NCI-H748 treated with DMSO at 0.1 percent for 48 hours (cell line): ENCODE results near the gene MYBL2.
A peak's percentile ranks its signal among the peaks of the same experiment; 100 is the strongest.
"Not testable (repeated sequence)": the region's sequence is repeated elsewhere in the genome, so short reads cannot be mapped to it uniquely, and the experiment has no call there.

ENCODE experiments used
- DNase-seq: peaks from one replicate; lab custom pipeline; 2025; lab: John Stamatoyannopoulos, UW

The MYBL2 gene

DNA sequence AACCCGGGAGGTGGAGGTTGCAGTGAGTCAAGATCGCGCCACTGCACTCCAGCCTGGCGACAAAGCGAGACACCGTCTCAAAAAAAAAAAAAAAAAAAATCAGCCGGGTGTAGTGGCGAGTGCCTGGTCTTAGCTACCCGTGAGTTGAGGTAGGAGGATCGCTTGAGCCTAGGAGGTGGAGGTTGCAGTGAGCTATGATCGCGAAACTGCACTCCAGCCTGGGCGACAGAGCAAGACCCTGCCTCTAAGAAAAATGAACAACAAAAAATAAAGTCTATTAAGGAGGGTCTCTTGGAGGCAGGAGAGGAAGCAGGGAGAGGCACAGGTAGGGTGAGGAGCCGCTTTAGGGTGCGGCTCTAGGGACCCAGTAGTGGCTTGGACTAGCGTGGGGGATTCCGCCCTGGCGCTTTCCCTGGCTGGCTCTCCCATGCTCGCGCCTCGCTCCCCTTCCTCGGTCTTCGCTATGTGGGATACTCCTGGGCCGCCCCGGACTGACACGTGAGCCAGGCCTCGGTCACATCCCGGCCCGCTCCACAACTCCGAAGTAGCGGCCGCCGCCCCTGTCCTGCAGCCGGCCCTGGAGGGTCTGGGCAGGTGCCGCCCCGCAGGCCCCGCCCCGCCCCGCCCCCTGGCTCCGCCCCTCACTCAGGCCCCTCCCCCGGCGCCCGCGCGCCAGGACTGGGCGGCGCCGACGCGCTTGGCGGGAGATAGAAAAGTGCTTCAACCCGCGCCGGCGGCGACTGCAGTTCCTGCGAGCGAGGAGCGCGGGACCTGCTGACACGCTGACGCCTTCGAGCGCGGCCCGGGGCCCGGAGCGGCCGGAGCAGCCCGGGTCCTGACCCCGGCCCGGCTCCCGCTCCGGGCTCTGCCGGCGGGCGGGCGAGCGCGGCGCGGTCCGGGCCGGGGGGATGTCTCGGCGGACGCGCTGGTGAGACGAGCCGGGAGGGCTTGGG lies at the start of gene MYBL2:
MYBL2 (plus strand) TSS at position 739 of the 953 bp plus-strand sequence; CDS start at position 909, 170 bp downstream.
- DNase-seq, result peak; percentile 29

DNA sequence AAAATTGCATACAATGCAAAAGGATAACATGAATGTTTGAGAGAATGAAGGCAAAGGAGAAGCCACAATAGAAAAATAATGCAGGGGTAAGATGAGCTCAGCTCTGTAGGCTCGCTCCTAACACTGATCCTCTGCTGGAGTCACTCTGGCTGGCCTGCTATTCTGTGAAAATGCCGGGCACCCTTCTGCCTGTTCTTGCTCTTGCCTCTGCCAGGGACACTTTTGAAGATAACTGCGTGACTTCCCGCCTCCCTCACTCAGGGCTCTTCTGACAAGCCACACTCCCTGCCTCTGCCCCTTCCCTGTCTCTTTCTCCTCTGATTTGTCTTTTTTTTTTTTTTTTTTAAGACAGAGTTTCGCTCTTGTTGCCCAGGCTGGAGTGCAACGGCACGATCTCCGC lies 35.3 kb upstream of the MYBL2 start:
- DNase-seq, result no peak

DNA sequence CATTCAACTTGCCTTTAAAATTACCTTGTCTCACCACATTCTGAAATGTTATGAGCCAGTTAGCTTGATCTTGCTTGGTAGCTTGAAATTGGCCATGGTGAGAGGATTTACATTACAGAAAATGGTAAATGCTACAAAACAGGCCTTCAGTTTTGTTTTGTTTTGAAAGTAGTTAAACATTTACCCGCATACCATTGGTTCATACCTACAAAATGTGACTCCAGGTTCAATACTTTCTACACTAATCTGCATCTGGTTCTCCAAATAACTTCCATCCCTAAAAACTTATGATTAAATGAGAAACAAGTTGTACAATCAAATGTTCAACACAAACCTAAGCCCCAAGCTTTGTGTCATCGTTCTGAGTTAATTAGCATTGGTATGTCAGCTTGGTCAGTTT lies 30.5 kb upstream of the MYBL2 start:
- DNase-seq, result no peak

DNA sequence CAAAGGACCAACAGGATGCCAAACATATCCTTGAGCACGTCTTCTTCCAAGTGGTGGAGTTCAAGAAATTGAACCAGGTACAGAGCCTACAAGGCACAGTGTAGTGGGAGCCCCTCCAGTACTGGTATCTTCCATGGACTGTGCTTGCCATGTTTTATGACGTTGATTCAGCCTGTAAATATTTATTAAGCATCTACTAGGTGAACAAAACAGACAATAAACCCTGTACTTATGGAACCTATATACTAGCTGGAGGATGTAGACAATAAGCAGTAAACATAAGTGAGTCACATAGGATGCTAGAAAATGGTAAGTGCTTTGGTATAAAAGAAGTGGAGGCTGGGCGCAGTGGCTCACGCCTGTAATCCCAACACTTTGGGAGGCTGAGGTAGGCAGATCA lies 24.4 kb upstream of the MYBL2 start:
- DNase-seq, result no peak

DNA sequence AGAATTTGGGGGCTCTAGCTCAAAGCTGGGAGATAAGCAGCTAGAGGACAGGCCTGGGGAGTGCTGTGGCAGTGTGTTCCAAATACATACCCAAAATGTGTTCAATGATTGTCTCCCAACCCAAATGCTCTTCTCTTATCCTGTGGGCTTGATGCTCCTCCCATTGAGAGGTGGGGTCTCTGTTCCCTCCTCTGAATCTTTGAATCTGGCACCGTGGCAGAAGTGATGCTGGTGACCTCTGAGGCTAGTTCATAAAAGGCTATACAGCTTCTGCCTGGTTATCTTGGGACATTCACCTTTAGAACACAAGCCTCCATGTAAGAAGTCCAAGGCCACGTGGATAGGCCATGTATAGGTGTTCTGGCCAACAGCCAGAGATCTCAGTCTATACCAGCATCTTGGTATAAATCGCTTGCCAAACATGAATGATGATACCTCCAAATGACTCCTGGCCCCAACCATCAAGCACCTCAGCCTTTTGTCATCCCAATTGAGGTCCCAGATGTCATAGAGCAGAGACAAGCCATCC lies 15.9 kb upstream of the MYBL2 start:
- no peak for DNase-seq

DNA sequence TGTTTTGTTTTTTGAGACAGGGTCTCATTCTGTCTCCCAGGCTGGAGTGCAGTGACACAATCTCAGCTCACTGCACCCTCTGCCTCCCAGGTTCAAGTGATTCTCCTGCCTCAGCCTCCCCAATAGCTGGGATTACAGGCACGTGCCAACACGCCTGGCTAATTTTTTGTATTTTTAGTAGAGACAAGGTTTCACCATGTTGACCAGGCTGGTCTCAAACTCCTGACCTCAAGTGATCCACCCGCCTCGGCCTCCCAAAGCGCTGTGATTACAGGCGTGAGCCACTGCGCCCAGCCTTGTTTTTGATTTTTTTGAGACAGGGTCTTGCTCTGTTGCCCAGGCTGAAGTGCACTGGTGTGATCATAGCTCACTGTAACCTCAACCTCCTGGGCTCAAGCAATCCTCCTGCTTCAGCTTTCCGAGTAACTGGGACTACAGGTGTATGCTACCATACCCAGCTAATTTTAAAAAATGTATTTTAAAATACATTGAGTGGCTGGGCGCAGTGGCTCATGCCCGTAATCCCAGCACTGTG lies 15.2 kb upstream of the MYBL2 start:
- not testable (repeated sequence) for DNase-seq

DNA sequence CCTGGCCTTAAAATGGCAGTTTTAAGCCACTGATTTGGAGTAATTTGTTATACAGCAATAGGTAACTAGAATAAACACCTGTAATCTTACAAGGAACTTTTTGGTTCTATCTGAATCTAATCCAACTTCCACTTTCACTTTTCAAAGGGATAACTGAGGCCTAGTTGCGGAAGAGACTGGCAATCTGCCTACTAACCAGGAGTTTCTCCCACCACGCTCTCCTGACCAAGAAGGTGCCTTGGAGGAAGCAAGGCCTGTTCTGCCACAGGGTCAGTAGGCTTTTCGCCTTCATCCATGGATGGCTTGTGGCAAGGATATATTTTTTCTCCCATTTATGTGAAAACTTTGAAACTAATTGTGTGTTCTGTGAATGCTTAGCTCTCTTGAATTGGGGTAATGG lies 12.9 kb upstream of the MYBL2 start:
- no peak for DNase-seq

DNA sequence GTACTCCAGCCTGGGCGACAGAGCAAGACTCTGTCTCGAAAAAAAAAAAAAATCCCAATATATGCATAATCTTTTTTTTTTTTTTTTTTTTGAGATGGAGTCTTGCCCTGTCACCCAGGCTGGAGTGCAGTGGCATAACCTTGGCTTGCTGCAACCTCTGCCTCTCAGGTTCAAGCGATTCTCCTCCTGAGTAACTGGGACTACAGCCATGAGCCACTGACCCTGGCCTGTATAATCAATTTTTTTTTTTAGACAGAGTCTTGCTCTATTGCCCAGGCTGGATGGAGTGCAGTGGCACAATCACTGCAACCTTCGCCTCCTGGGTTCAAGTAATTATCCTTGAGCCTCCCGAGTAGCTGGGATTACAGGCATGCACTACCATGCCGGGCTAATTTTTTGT lies 11.7 kb upstream of the MYBL2 start:
- DNase-seq, result not testable (repeated sequence)

DNA sequence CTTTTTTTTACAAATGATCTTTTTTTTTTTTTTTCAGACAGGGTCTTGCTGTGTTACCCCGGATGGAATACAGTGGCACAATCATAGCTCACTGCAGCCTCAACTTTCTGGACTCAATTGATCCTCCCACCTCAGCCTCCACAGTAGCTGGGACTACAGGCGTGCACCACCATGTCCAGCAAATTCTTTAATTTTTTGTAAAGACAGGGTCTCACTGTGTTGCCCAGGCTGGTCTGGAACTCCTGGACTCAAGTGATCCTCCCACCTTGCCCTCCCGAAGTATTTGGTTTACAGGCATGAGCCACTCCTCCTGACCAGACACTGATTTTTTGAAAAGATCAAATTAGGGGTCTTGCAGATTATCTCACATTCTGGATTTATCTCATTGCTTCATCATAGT lies 11.0 kb upstream of the MYBL2 start:
- DNase-seq, result no peak

DNA sequence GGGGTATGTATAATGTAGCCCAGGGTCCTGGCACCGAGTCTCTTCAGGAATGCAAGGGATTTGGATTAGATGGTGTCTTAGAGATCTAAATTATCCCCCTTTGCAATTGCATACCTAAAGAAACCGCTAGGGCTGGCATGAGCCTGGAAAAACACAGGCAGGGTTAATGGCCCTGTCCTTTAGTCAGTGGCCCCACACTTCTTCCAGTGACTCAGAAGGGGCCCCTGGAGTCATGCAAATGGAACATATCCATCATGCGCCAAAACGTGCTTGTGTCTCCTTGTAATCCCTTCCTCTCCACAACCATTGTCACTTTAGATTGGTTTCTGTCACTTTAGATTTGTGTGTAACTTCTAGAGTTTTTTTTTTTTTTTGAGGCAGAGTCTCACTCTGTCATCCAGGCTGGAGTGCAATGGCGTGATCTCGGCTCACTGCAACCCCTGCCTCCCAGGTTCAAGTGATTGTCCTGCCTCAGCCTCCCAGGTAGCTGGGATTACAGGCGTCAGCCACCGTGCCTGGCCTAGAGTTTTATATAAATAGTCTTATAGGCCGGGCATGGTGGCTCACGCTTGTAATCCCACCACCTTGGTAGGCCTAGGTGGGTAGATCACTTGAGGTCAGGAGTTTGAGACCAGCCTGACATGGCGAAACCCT lies 8.7 kb upstream of the MYBL2 start:
- DNase-seq, result no peak

DNA sequence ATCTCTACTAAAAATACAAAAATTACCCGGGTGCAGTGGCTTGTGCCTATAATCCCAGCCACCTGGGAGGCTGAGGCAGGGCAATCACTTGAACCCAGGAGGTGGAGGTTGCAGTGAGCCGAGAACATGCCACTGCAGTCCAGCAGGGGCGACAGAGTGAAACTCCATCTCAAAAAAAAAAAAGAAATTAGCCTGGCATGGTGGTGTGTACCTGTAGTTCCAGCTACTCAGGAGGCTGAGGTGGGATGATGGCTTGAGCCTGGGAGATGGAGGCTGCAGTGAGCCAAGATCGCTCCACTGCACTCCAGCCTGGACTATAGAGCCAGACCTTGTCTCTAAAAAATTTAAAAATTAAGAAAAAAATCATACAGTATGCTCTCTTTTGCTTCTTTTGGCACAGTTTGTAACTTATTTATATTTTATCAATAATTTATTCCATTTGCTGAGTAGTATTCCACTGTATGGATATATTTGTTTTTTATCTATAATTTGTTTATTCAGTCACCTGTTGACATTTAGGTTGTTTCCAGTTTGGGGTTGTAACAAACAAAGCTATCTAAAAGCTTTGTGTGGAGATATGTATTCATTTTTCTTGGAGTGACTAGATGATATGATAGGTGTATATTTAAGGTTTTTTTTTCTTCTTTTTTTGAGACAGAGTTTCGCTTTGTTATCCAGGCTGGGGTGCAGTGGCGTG lies 8.0 kb upstream of the MYBL2 start:
- no peak for DNase-seq

DNA sequence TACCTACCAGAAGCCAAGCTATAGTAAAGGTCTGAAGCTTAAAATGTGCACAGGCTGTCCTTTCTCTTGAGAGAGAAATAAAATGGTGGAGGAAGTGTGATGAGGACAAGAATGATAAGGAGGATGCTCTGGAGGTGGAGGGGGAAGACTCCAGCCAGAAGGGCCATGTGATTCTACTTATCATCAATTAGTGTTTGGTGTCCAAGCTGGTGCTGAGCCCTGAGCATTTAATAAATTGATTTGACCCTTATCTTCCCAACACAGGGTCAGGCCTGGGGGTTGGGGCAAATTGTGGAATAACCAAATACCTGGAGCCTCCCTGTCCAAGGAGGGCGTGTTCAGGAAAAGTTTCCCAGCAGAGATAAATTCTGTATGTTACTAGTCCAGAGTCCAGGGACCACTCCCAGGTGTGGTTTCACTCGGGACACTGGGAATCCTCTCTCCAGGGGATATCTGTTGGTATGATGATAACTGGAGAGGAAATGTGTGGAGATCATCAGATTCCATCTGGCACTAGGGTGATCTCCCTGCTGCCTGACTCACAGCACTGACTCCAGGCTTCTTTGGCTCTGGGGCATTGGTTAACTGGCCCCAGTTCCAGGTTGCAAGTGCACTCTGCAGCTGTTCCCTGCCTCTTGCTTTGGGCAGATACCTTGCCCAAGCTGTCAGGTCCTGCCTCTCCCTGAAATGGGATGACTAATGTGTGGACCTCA lies 3.8 kb upstream of the MYBL2 start:
- no peak for DNase-seq

DNA sequence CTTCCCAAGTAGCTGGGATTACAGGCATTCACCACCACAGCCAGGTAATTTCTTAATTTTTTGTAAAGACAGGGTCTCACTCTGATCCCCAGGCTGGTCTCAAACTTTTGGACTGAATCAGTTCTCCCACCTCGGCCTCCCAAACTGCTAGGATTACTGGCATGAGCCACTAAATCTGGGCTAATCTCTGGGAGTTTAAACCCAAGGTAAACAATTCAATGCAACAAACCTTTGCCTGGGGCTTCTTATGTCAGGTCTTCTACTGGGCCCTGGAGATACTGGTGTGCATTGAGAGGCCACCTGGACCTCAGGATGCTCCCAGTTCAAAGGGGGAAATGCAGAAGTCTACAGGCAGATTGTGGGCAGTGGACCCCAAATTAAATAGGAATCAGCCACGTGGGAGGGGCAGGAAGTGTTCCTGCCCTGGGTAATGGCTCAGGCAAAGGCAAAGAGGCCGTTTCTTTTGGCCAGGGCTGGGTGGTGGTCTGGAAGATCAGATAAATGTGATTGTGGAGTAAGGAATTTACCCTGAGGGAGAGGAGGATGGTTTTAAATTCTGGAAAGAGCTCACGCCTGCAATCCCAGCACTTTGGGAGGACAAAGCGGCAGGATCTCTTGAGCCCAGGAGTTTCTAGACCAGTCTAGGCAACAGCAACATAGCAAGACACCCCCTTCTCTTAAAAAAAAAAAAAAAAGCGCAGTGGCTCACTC lies 1.3 kb upstream of the MYBL2 start:
- DNase-seq, result no peak

DNA sequence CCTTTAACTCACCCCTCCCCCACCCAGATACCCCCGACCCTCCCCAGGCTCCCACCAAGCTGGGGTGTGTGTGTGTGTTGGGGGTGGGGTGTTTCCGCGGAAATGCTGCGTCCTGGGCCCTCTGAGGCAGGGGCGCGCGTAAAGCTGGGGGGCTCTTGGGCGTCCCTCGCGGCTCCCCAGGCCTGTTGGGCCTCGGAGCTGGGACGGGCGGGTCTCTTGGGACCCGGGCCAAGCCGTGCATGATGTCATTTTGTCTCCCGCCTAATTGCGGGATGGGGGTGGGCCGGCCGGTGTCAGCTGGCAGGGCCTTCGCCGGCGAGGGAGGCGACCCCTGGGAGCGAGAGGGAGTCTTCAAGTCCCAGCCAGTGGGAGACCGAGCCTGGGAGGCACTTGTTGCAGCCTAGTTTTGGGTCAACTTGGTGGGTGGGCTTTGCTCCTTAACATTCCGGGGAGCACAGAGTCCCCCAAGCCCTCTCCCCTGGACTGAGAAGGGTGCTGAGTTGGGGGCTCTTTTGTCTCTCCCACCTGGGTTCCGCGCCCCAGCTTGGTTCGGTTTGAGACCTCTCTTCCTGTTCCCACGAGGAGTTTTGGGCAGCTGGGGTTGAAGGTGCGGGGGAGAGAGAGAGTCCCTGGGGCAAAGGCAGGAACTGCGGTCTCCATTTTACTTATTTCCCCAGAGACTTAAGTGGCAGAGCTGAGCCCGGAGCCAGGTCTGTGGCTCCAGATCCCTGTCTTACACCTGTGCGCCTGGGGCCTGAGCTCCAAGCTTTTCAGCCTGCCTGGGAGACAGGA lies 623 bp downstream of the MYBL2 start:
- DNase-seq, result no peak

DNA sequence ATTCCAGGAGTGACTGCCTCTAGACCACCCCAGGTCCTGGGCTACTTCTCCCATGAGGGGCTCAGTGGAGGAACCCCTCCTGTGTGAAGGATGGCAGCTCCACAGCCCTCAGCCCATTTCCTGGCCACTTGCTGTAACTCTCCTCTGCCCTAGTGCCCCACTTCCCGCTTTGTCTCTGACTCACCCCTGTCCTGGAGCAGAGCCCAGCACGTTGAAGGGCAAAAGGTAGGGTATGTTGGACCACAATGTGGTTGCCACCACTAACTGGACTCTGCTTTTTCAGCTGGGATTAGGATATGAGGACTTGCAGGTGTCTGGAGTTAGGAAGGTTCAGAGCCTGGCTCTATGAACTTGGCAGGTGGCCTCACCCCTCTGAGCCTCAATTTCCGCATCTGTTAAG lies 2.4 kb downstream of the MYBL2 start:
- no peak for DNase-seq

DNA sequence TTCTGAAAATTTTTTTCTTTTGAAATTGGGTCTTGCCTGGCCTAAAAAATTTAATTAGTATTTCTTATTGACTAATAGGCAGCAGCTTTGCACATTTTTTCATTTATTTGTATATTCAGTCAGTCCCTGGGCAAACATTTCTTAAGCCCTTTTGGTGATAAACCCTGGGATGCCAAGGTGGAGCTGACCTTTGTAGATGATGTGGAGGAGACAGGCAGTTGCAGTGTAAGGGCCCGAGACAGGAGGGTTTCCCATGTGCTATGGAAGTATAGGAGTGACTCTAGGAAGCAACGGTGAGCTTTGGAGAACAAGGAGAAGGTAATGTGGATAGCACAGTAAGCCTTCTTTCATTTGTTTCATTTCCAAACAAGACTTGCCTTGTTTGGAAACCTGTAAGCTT lies 3.5 kb downstream of the MYBL2 start:
- no peak for DNase-seq

DNA sequence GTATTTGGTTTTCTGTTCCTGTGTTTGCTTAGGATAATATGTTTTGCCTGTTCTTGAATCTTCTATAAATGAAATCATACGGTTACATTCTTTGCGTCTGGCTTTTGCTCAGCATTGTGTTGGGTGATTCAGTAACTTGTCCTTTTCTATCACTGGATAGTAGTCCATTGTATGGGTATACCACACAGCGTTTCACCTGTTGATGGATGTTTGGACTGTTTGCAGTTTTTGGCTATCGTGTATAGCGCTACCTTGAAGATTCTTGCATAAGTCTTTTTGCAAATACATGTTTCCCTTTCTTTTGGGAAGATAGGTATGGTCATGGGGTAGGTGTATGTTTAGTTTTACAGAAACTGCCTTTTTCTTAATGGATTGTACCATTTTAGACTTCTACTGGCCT lies 9.5 kb downstream of the MYBL2 start:
- no peak for DNase-seq

DNA sequence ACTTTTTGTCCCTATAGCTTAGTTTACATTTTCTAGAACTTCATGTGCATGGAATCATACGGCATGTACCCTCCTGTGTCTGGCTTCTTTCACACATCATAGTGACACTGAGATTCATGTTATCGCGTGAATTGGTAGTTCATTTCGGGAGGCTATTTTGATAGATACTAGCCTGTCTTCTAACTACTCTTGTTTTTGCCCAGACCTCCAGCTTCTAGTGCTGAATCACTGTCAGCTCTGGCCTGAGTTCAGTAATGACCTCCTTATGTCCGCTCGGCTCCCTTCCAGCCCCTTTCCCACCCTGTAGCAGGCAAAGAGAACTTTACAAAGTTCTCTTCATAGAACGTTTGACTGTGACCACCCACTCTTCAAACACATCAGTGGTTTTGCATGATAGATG lies 14.1 kb downstream of the MYBL2 start:
- DNase-seq, result no peak

DNA sequence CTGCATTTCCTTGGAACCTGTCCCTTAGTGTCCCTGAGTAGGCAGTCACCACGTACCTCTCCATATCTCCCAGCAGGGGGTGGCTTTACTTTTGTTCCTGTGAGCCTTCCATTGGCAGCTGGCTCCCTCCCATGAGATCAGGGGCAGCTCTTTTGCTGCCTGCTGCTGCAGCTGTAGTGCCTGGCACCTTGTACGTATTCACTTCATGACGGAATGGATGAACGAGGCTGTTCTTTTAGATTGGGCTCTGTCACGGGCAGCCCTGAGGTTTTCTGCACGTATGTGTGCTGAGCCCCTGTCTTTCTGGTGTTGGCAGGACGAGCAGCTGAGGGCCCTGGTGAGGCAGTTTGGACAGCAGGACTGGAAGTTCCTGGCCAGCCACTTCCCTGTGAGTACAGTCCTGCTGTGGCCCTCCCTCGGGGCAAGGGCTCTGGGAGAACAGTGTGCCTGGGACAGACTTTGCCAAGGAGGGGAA lies 14.6 kb downstream of the MYBL2 start:
- DNase-seq, result no peak

DNA sequence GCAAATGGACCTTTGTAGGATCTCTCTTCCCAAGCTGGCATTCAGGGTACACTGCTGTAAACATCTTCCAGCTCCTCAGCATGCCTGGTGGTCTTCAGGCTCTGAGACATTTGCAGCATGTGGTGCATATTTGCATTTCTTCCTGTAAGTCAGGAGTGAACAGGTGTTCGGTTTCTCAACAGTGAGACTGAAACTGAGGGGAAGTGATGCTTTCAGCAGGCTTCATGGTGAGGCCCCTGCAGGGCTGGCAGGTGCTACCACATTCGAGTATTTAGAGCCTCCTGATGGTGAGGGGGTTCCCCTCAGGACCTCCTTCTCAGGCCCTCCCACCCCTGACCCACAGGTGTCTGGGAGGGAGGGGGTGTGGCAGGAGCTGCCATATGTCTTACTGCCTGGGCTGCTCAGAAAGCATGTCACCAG lies 15.1 kb downstream of the MYBL2 start:
- DNase-seq, result no peak
